Gastroesophageal sphincter (tissue), 3 donors: Measurements from ENCODE around the gene C6orf15.
A peak's percentile ranks its signal among the peaks of the same experiment; 100 is the strongest.

Experiments used
- POLR2A ChIP-seq, 2 donors: fragments of 450-650 bp; IDR thresholded peaks; one replicate each; pipeline ENCODE4 v1.6.1; 2017; ENCODE audit warnings: antibody characterized with exemption in 2 of 2, mild to moderate bottlenecking in 2 of 2, moderate library complexity in 1 of 2
- POLR2AphosphoS5 ChIP-seq: sonication (generic); formaldehyde crosslinking; IDR thresholded peaks from one replicate; pipeline ENCODE4 v1.6.1; 2017; ENCODE audit warnings: antibody characterized with exemption
- TF ChIP-seq, protein P1 (sequence below), 4 experiments: fragments of 200-600 bp in 2 of 4; fragments of 450-650 bp in 2 of 4; sonication (generic) in 1 of 4; IDR thresholded peaks; one replicate each; pipeline ENCODE4 v1.5.1; 2017 to 2019; ENCODE audit warnings: antibody characterized with exemption in 4 of 4, mild to moderate bottlenecking in 2 of 4, moderate library complexity in 2 of 4

DNA sequence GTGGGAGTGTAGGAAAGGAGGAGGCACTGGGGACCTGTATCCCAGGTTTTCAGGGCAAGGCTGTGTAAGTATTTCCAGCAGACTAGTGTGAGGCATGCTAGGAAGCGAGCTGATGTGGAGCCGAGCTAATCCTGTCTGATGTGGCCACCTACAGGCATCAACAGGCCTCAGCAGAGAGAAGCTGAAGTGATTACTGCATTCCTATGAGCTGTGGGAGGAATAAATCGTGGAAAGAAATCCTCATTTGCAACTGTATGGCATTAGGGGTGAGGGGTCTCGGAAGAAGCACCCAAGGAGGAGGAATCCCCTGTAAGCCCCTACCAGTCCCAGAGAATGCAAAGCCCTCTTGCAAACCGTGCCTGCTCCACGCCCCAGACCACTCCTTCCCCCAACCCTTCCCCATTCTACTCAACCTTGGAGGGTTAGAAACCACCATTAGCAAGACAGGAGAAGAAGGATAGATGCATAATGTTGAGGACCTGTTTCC is 41.6 kb downstream of the C6orf15 start:
- no peak for TF ChIP-seq POLR2AphosphoS5
- TF ChIP-seq, protein P1, sequence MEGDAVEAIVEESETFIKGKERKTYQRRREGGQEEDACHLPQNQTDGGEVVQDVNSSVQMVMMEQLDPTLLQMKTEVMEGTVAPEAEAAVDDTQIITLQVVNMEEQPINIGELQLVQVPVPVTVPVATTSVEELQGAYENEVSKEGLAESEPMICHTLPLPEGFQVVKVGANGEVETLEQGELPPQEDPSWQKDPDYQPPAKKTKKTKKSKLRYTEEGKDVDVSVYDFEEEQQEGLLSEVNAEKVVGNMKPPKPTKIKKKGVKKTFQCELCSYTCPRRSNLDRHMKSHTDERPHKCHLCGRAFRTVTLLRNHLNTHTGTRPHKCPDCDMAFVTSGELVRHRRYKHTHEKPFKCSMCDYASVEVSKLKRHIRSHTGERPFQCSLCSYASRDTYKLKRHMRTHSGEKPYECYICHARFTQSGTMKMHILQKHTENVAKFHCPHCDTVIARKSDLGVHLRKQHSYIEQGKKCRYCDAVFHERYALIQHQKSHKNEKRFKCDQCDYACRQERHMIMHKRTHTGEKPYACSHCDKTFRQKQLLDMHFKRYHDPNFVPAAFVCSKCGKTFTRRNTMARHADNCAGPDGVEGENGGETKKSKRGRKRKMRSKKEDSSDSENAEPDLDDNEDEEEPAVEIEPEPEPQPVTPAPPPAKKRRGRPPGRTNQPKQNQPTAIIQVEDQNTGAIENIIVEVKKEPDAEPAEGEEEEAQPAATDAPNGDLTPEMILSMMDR (IDR thresholded peaks at IDR 0.05), result peak in 3 of 4 experiments; percentile 40 to 51 (median 45)
- TF ChIP-seq POLR2A (IDR thresholded peaks at IDR 0.05), result no peak
